Thyroid gland (tissue), 4 donors: ENCODE data around the gene SLC8A2.

Experiments used
- CTCF ChIP-seq, 6 experiments: fragments of 200-600 bp in 3 of 6; fragments of 450-650 bp in 3 of 6; sonication (generic) in 3 of 6; IDR thresholded peaks; one replicate each; pipeline ENCODE4 v1.5.1; 2016 to 2019; ENCODE audit warnings: antibody characterized with exemption in 6 of 6, mild to moderate bottlenecking in 2 of 6, inconsistent platforms in 1 of 6, moderate library complexity in 1 of 6
- POLR2A ChIP-seq, 2 donors: fragments of 450-650 bp; IDR thresholded peaks; one replicate each; pipeline ENCODE4 v1.6.1; 2017; ENCODE audit warnings: antibody characterized with exemption in 2 of 2, mild to moderate bottlenecking in 2 of 2, moderate library complexity in 1 of 2

GRCh38 chr19:47494729-47495128 is 23.0 kb upstream of the SLC8A2 start:
- no peak for TF ChIP-seq CTCF (IDR thresholded peaks at IDR 0.05)
- TF ChIP-seq POLR2A (IDR thresholded peaks at IDR 0.05), result no peak
